CD4-positive, alpha-beta T cell treated with Interleukin-15 for 4 hours (primary cell): Measurements from ENCODE around the gene FOXO1.

ENCODE experiments used
- DNase-seq: peaks from one replicate; pipeline ENCODE4 v3.0.0-alpha.2; 2020; ENCODE audit warnings: low spot score

Gene FOXO1

DNA sequence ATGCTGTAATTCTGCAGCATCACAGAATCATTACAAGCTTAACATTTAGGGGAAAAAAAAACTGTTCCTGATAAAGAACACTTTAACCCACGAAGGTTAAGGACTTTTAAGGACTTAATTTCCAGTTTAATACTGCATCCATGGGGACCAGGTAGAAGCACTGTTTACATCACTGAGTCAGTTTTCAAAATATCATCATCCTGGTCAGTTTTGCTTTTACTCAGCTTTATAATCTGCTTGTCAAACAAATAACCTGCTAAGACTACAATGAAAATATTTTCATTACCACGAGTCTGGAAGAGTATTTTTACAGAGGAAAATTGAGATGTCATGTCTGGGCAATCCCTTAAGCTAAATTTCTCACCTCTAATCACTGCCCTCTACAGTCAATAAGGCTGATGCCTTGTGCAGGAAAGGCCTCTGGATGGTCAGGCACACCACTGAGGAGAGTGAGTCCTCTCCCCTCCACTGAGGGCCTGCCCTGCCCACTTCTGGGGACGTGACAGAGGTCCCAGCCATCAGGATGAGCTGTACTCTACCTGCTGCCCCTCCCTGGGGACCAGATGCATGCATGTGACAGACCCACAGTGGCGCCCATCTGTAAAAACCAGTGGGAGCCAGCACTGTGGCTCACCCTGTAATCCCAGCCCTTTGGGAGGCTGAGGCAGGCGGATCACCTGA, 31.0 kb downstream of the FOXO1 start:
- no peak for DNase-seq

- no peak for DNase-seq
Measured at GRCh38 chr13:40632915-40633314, 33.5 kb downstream of the FOXO1 start.

- DNase-seq, result no peak
Measured at GRCh38 chr13:40631605-40632004, 34.8 kb downstream of the FOXO1 start.

DNA sequence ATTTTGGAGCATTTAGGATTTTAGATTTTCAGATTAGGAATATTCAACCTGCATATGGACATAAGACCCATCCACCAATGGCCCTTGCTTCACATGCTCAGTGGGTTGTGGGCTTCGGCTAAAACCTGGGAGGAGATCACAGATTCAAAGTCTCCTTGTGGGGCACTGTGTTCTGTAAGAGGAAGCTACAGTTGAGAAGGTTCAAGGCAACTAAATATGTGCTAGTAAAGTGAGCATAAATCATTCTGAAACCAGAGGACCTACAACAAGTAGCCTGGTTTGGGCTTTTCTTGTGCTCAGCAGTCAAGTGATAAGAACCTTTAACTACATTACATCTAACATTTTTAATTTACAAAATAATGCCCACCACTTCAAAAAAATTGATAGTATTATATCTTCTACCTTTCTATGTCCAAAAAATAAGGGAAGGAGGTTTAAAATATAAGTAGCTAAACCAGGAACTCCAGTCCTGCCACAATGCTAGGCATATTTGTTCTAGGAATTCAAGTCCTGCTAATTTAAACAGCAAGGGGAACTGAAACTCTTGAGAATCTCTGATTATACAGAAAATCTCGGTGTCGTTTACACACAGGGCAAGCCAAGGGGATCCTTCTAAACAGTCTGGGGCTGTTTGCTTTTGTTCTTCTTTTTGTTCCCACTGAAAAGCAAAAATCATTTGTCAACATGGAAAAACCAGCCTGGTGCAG, 36.6 kb downstream of the FOXO1 start:
- DNase-seq, result no peak

DNA sequence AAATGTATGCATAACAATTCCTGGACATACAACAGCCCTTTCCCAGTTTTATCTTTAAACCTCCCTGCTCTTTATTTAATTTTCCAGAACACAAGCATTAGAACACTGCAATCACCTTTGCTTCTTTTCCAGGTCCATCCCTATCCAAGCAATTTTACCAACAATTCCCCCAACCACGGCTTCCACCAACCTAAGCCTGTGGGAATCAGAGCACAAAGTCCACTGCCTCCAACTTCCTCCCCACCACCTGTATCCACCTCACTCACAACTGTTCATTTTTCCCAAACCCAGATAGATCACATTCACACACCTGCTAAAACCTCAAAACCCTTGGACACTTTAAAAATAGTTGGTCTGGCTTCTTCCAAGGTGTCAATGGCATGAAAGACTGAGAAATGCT, 39.5 kb downstream of the FOXO1 start:
- no peak for DNase-seq

DNA sequence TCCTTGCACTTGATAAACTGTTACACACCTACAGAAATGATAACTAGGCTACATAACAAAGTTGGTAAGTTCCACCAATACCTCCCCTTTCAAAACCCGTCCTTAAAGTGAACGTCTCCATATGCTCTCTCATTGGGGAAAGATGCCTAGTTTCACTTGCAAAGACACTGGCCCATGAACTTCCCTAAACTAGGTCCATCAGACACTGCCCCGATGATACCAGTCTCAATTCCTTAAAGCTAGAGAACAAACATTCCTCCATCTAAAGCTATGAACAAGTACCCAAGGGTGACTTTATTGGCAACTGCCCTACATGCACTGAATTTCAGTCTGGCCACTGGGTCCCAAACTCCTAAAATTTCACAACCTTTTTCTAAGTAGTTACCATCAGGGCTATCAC, 39.9 kb downstream of the FOXO1 start:
- no peak for DNase-seq

DNA sequence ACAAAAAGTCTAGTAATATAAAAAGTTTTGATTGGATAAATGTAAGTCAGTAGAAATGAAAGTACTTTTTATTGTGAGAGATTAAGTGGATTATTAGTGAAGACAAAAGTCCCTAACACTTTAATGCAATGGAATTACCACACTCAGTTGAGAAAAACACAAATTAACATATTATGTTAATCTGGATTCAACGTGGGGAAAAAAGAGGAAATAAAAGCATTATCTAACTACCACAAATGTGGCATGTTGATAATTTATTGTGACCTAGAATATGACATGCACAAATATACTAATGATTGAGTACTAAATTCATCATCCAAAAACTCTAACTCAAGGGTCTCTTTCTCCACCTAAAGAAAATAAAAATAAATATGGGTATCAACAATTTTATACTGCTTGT, 41.5 kb downstream of the FOXO1 start:
- DNase-seq, result no peak

DNA sequence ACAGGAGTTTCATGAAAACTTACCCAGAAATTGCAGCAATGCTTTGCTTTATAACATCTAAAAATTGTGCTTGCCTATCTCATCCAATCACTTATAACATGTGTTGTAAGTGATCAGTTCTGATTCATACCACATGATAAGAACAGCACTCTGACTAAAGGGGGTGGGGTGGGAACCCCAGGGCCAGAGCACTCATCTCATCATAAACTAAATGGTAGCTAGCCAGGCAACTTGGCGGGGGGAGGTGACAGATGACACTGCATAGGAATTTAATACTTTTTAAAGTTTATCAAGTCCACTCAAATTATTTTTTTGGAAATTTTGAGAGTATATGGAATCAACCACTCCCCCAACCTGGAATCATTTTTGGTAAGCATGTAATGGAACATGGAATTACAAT, 42.1 kb downstream of the FOXO1 start:
- DNase-seq, result peak; percentile 45

DNA sequence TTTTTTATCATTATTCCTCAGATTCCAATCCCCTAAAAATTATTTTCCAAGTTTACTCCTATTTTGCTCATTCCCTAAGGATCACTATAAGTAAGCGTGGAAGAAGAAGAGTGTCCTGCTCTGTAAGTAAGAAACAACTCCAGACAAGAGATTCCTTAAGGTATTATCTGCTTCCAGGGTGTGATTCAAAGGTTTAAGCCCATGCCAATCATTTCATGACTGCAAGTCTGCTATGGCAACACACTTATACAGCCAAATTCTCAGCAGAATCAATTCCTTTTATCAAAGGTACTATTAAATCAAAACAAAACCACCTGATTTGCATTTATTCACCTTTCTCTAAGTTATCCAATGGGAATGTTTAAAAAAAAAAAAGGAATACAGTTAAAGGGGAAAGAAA, 43.7 kb downstream of the FOXO1 start:
- no peak for DNase-seq

DNA sequence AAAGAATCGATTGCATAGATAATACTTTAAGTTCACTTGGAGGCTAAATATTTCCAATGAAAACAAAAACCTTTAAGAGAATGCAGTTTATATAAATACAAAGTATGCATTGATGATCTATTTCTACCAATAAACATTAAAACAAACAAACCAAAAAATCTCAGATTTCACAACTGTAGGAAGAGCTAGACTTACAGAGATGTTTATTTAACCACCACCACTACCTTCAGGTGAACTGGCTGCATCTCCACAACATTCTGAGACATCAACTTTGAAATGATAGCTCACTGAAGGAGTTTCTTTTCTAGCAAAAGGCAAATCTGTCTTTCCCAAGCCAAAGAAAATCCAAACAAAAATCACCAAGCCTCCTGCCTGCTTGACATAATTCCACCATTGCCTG, 44.2 kb downstream of the FOXO1 start:
- DNase-seq, result no peak

DNA sequence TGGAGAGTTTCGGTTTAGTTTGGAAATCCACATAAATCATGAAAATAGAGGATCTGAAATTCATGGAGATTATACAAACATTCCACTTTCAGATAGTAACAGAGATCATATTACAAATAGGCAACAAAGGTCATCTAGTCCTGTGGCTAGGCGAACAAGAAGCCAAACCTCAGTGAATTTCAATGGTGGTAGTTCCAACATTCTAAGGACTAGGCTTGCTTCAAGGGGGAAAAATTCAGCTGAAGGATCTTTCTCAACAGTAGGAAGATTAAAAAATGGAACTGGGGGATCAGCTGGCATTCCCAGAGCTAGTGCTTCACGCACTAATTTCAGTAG, 47.0 kb downstream of the FOXO1 start:
- no peak for DNase-seq

GRCh38 chr13:40618581-40619478, 47.6 kb downstream of the FOXO1 start:
- DNase-seq, result no peak

GRCh38 chr13:40617801-40618356, 48.6 kb downstream of the FOXO1 start:
- DNase-seq, result no peak

GRCh38 chr13:40615619-40616018, 50.8 kb downstream of the FOXO1 start:
- no peak for DNase-seq

DNA sequence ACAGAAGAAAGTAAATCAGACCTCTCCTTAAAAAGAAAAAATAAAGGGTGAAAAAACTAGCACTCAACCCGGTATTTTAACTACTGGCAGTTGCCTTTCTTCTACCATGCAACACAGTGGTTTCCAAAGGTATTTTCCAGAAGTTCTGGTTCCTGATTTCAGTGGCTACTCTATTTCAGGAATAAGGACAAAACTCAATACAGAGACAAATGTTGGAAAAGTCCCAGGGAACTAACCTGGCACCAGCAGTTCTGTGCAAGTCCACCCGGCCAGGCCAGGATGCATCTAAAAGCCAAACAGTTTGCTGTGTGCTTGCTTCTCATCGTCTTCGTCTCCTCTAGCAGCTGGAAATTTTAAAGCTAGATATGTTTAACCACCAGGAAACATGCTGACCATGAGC, 52.5 kb downstream of the FOXO1 start:
- no peak for DNase-seq

GRCh38 chr13:40613192-40613818, 53.1 kb downstream of the FOXO1 start:
- DNase-seq, result peak; percentile 69

GRCh38 chr13:40612041-40612440, 54.4 kb downstream of the FOXO1 start:
- DNase-seq, result no peak

DNA sequence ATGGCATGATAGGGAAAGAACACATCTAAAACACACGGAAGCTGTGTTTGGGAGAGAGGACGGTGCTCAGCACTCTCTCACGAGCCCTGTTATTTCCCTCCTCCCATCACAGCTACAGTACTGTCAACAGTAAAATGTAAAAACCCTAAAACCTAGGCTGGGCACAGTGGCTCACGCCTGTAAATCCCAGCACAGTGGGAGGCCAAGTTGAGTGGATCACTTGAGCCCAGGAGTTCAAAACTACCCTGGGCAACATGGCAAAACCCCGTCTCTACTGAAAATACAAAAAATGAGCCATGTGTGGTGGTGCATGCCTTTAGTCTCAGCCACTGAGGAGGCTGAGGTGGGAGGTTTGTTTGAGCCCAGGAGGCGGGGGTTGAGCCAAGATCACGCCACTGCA, 54.8 kb downstream of the FOXO1 start:
- no peak for DNase-seq

DNA sequence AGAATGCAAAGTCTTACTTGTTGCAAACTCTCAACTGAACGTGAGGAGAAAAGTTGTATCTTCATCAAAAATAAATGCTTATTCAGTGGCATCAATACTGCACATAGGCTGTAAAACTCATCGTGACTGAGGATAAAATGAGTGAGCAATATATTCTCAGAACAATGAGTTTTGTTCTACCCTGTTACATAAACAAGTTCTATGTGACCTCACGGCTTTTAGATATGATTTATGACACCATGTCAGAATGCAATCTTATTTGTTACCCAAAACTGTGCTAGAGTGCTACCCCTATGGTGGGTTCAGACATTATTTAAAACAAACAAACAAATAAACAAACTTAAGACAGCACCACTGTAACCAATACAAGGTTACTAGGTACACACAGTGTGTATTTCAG, 55.4 kb downstream of the FOXO1 start:
- peak; percentile 32 for DNase-seq

DNA sequence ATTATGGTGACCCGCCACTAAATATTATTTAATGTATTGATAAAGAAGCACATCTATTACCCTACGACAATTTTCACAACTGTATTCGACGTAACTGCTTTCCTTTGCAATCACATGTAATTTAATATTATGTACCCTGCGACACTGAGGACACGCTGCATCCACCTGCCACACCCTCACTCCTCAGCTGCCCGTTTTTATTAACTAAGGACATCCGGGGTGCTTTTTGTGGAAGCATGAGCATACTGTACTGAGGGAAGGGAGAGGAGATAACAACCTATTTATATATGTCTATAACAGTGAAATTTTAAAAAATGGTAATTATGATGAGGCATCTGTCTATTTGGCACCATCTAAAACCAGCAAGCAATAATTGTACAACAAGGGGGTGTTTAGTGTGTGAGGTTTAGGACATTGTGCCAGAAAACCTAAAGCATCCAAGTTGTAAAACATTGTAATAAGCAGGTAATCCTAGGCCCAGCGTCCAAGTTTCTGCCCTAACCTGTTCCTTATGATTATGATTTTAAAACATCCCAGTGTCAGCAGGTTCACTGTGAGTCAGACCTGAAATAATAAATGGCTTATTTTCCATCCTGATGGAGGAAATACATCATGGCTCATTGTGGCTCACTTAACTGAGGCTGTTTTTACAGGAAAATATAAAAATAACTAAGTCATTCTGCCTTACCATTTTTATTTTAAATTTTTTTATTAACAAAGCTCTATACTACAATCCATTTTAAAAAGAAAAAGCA, 56.3 kb downstream of the FOXO1 start:
- no peak for DNase-seq

- no peak for DNase-seq
Measured at GRCh38 chr13:40608308-40608707, 58.1 kb downstream of the FOXO1 start.

- no peak for DNase-seq
Measured at GRCh38 chr13:40605573-40605972, 60.9 kb downstream of the FOXO1 start.
